Stimulated activated CD8-positive, alpha-beta memory T cell treated with anti-CD3 and anti-CD28 coated beads, Interleukin-4, amount 100 ng/mL, for 48 hours (primary cell): ENCODE data around the gene ARFRP1.

Experiments
- DNase-seq: peaks from one replicate; pipeline ENCODE4 v3.0.0-alpha.2; 2020

The ARFRP1 gene

GRCh38 chr20:63690003-63690897 lies 17.5 kb downstream of the ARFRP1 start:
- no peak for DNase-seq

GRCh38 chr20:63689046-63690002 lies 18.5 kb downstream of the ARFRP1 start:
- no peak for DNase-seq

- DNase-seq, result no peak
These were observed 19.3 kb downstream of the ARFRP1 start for GRCh38 chr20:63688228-63689045.

- peak; percentile 25 for DNase-seq
These were observed 20.2 kb downstream of the ARFRP1 start for GRCh38 chr20:63687419-63688178.

GRCh38 chr20:63686492-63687321 lies 21.1 kb downstream of the ARFRP1 start:
- DNase-seq, result peak; percentile 60

- peak; percentile 25 for DNase-seq
These were observed 21.7 kb downstream of the ARFRP1 start for GRCh38 chr20:63686094-63686491.

GRCh38 chr20:63685269-63686026 lies 22.3 kb downstream of the ARFRP1 start:
- no peak for DNase-seq

- peak; percentile 29 for DNase-seq
These were observed 25.2 kb downstream of the ARFRP1 start for GRCh38 chr20:63682384-63683139.

GRCh38 chr20:63681609-63682142 lies 26.1 kb downstream of the ARFRP1 start:
- DNase-seq, result no peak

- no peak for DNase-seq
These were observed 26.7 kb downstream of the ARFRP1 start for GRCh38 chr20:63680857-63681608.

- no peak for DNase-seq
These were observed 27.3 kb downstream of the ARFRP1 start for GRCh38 chr20:63680427-63680826.

GRCh38 chr20:63679799-63680305 lies 27.9 kb downstream of the ARFRP1 start:
- no peak for DNase-seq

GRCh38 chr20:63678667-63679465 lies 28.9 kb downstream of the ARFRP1 start:
- DNase-seq, result no peak

- no peak for DNase-seq
These were observed 29.7 kb downstream of the ARFRP1 start for GRCh38 chr20:63678071-63678470.

- no peak for DNase-seq
These were observed 32.0 kb downstream of the ARFRP1 start for GRCh38 chr20:63675681-63676368.

GRCh38 chr20:63673951-63674350 lies 33.8 kb downstream of the ARFRP1 start:
- DNase-seq, result no peak

- no peak for DNase-seq
These were observed 35.1 kb downstream of the ARFRP1 start for GRCh38 chr20:63672666-63673065.
